ENCODE measurements around the gene HCN3. TPM values are rescaled to one million over a fixed set of nuclear protein-coding genes. Genes with fewer than 3 reads are reported as not detected.

HCN3 gene
- total RNA-seq, 1 experiment from 2014 or later: 5.9 TPM

DNA sequence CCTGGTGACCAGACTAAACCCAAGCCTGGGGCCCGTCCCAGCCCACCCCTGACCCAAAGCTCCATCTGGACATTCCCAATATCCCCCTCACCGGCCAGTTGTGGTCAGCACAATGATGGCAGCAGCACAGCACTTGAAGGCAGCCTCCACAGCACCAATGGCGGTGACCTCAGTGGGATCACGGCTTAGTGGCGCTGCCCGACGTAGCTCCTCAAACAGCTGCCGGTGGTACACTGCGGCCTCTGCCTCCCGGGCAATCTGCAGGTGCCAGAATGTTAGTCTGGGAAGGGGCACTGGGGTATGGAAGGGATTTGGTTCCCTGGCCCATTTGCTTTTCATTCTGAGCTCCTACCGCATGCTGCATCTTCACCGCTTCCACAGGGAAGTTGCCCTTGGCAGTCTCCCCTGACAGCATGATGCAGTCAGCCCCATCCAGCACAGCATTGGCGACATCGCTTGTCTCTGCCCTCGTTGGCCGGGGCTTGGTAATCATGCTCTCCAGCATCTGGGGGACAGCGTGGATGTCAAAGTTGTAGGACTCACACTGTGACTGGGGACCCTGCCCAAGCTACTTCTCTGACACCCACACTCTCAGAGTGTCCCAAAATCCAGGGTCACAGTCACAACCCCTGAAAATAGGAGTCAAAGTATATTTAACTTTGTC, 16.0 kb downstream of the HCN3 start:
- Histone ChIP-seq H3K36me3 (ENCODE audit: insufficient read depth, low read length) (no peaks in the 10 kb centered on the region; the same call in 1 of the 2 replicates), H3K79me2 (ENCODE audit: low read length) (no peaks in the 10 kb centered on the region), H3K4me1 (ENCODE audit: low read length) (peaks cover 2% of the 10 kb centered on the region; the same call in 1 of the 2 replicates), H4K20me1 (ENCODE audit: insufficient read depth, low read depth, low read length) (no peaks in the 10 kb centered on the region), H2AFZ (ENCODE audit: low read length) (no peak overlapping the region), H3K4me3 (ENCODE audit: low read length) (no peak overlapping the region), H3K9me2 (replicated peaks; ENCODE audit: insufficient read depth, low read length) (no peaks in the 10 kb centered on the region), H3K27me3 (ENCODE audit: low read length) (no peaks in the 10 kb centered on the region), H3K27ac (ENCODE audit: low read length) (no peak overlapping the region), H3K9ac (ENCODE audit: low read length) (no peak overlapping the region), H3K9me3 (ENCODE audit: low read length) (no peaks in the 10 kb centered on the region), H3K4me2 (ENCODE audit: low read depth, low read length, poor library complexity, severe bottlenecking) (no peak overlapping the region)
- no peak for DNase-seq

DNA sequence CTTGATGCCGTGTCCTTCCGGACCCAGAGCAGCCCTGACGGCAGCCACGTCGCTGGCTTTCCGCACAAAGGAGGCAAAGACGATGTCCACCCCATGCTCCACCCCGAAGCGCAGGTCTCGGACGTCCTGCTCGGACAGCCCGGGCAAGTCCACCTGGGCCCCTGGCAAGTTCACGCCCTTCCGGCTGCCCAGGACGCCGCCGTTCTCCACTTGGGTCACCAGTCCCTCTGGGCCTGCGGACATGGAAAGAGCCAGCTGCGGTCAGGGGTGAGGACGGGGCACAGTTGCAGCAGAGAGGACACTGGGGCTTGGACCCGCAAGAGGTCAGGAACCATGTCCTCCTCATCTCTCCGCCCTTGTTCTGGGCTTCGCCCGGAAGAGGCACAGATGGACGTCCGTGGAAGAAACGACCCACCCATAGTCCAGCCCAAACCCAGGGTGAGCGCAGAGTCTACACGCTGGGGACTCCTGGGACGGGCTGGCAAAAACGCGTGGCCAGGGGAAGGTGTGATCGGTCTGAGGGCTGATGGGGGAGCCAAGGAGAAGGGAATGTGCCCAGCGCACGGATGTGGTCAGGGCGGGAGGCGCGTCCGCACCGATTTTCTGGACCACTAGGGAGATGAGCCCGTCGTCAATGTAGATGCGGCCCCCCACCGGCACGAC, 17.4 kb downstream of the HCN3 start:
- H3K9ac ChIP-seq (ENCODE audit: low read length): no peak overlapping the region
- no peak overlapping the region for H3K4me3 ChIP-seq (ENCODE audit: low read length)
- H3K4me1 ChIP-seq (ENCODE audit: low read length): peaks cover 2% of the 10 kb centered on the region; the same call in 1 of the 2 replicates
- H3K27ac ChIP-seq (ENCODE audit: low read length): no peak overlapping the region
- H3K4me2 ChIP-seq (ENCODE audit: low read depth, low read length, poor library complexity, severe bottlenecking): no peak overlapping the region
- no peaks in the 10 kb centered on the region for H3K9me3 ChIP-seq (ENCODE audit: low read length)
- no peaks in the 10 kb centered on the region for H4K20me1 ChIP-seq (ENCODE audit: insufficient read depth, low read depth, low read length)
- no peaks in the 10 kb centered on the region for H3K27me3 ChIP-seq (ENCODE audit: low read length)
- H3K79me2 ChIP-seq (ENCODE audit: low read length): no peaks in the 10 kb centered on the region
- no peaks in the 10 kb centered on the region for H3K9me2 ChIP-seq (replicated peaks; ENCODE audit: insufficient read depth, low read length)
- H3K36me3 ChIP-seq (ENCODE audit: insufficient read depth, low read length): no peaks in the 10 kb centered on the region
- H2AFZ ChIP-seq (ENCODE audit: low read length): no peak overlapping the region
- no peak for DNase-seq

DNA sequence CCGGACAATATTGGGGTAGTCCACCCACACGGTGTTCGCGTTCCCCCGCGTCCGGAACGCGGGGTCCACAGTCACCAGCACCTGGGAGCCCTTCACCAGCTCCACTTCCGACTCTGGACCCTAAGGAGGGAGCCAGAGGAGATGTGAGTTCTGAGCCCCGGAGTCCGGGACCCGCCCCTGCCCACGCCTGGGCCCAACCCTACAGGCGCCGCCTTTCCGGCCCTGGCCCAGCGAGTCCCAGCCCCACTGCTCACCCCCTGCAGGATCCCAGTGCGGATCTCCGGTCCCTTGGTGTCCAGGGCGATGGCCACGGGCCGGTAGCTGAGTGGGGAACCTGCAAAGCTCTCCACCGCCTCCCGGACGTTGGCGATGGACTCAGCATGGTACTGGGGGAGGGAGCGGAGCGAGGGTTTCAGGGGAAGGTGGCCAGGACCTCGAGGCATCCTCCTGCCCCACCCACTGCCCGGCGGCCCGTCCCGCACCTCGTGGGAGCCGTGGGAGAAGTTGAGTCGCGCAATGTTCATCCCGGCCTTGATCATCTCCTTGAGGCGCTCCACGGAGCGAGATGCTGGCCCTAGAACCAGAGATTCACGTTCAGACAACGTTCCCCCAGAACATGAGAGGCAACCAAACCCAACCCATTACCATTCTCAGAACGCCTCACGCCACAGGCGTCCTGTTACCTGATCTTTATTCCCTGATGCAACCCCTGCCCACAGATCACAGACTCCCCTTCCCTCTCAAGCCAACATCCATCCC, 18.1 kb downstream of the HCN3 start:
- Histone ChIP-seq H3K79me2 (ENCODE audit: low read length) (no peaks in the 10 kb centered on the region), H3K4me3 (ENCODE audit: low read length) (no peak overlapping the region), H3K27ac (ENCODE audit: low read length) (no peak overlapping the region), H3K27me3 (ENCODE audit: low read length) (no peaks in the 10 kb centered on the region), H3K36me3 (ENCODE audit: insufficient read depth, low read length) (no peaks in the 10 kb centered on the region), H3K9me2 (replicated peaks; ENCODE audit: insufficient read depth, low read length) (no peaks in the 10 kb centered on the region), H3K9ac (ENCODE audit: low read length) (no peak overlapping the region), H2AFZ (ENCODE audit: low read length) (no peak overlapping the region), H3K4me1 (ENCODE audit: low read length) (peaks cover 2% of the 10 kb centered on the region; the same call in 1 of the 2 replicates), H3K9me3 (ENCODE audit: low read length) (no peaks in the 10 kb centered on the region), H4K20me1 (ENCODE audit: insufficient read depth, low read depth, low read length) (no peaks in the 10 kb centered on the region), H3K4me2 (ENCODE audit: low read depth, low read length, poor library complexity, severe bottlenecking) (no peak overlapping the region)
- DNase-seq: no peak

DNA sequence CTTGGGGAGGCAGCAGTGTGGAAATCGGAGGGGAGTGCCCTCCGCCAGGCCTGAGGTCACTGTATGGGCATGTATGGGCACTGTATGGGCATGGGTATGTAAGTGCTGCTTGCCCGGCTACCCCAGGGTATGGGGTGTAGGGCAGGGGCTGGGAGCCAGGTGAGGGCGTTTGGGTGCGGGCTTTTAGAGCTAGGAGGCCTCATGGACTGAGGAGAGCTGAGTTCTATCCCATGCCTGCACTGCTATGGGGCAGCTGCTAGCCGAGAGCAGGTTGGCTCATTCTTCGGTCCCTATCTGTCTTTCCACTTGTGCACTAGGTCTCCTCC, 18.6 kb downstream of the HCN3 start:
- Histone ChIP-seq H3K9me3 (ENCODE audit: low read length) (no peaks in the 10 kb centered on the region), H3K4me1 (ENCODE audit: low read length) (peaks cover 2% of the 10 kb centered on the region; the same call in 1 of the 2 replicates), H3K9me2 (replicated peaks; ENCODE audit: insufficient read depth, low read length) (no peaks in the 10 kb centered on the region), H3K4me2 (ENCODE audit: low read depth, low read length, poor library complexity, severe bottlenecking) (no peak overlapping the region), H3K36me3 (ENCODE audit: insufficient read depth, low read length) (no peaks in the 10 kb centered on the region), H3K4me3 (ENCODE audit: low read length) (no peak overlapping the region), H3K79me2 (ENCODE audit: low read length) (no peaks in the 10 kb centered on the region), H4K20me1 (ENCODE audit: insufficient read depth, low read depth, low read length) (no peaks in the 10 kb centered on the region), H3K9ac (ENCODE audit: low read length) (no peak overlapping the region), H3K27me3 (ENCODE audit: low read length) (no peaks in the 10 kb centered on the region), H3K27ac (ENCODE audit: low read length) (no peak overlapping the region), H2AFZ (ENCODE audit: low read length) (no peak overlapping the region)
- DNase-seq: no peak

DNA sequence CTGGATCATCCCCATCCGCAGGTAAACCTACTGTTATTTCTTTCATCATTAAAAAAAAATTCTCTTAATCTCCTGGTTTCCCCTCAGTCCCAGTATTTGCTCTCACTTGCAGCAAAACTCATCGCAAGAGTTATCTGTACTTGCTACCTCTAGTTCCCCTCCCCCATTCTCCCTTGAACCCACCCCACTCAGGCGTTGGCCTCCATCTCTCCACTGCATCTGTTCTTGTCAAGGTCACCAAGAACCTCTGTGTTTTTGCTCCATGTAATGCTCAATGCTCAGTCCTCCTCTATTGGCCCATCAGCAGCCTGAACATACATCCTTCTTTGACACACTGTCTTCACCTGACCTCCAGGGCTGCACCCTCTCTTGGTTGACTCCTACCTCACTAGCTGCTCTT, 19.4 kb downstream of the HCN3 start:
- no peak overlapping the region for H3K27ac ChIP-seq (ENCODE audit: low read length)
- DNase-seq: no peak
- H4K20me1 ChIP-seq (ENCODE audit: insufficient read depth, low read depth, low read length): no peaks in the 10 kb centered on the region
- H3K9ac ChIP-seq (ENCODE audit: low read length): no peak overlapping the region
- no peak overlapping the region for H2AFZ ChIP-seq (ENCODE audit: low read length)
- no peak overlapping the region for H3K4me2 ChIP-seq (ENCODE audit: low read depth, low read length, poor library complexity, severe bottlenecking)
- no peak overlapping the region for H3K4me3 ChIP-seq (ENCODE audit: low read length)
- H3K79me2 ChIP-seq (ENCODE audit: low read length): no peaks in the 10 kb centered on the region
- H3K27me3 ChIP-seq (ENCODE audit: low read length): no peaks in the 10 kb centered on the region
- H3K9me2 ChIP-seq (replicated peaks; ENCODE audit: insufficient read depth, low read length): no peaks in the 10 kb centered on the region
- H3K4me1 ChIP-seq (ENCODE audit: low read length): peaks cover 2% of the 10 kb centered on the region; the same call in 1 of the 2 replicates
- no peaks in the 10 kb centered on the region for H3K36me3 ChIP-seq (ENCODE audit: insufficient read depth, low read length)
- H3K9me3 ChIP-seq (ENCODE audit: low read length): no peaks in the 10 kb centered on the region

DNA sequence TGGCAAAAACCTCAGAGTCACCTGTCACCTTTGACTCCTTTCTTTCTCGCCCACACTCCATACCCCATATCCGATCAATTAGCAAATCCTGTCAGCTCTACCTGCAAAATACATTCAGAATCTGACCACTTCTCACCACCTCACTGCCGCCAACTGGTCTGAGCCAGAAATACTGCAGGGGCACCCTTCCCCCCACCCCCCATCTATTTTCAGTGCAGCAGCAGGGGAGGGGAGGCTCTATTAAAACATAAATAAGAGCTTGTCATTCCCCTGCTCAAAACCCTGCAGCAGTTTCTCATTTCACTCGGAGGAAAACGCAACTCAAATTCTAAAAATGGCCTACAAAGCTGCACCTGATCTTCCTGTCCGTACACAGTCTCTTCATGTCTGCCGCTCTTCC, 20.1 kb downstream of the HCN3 start:
- no peaks in the 10 kb centered on the region for H3K9me2 ChIP-seq (replicated peaks; ENCODE audit: insufficient read depth, low read length)
- H3K4me3 ChIP-seq (ENCODE audit: low read length): no peak overlapping the region
- no peak overlapping the region for H3K27ac ChIP-seq (ENCODE audit: low read length)
- H3K9me3 ChIP-seq (ENCODE audit: low read length): no peaks in the 10 kb centered on the region
- H4K20me1 ChIP-seq (ENCODE audit: insufficient read depth, low read depth, low read length): no peaks in the 10 kb centered on the region
- no peak overlapping the region for H2AFZ ChIP-seq (ENCODE audit: low read length)
- no peaks in the 10 kb centered on the region for H3K27me3 ChIP-seq (ENCODE audit: low read length)
- H3K79me2 ChIP-seq (ENCODE audit: low read length): no peaks in the 10 kb centered on the region
- H3K9ac ChIP-seq (ENCODE audit: low read length): no peak overlapping the region
- no peak for DNase-seq
- H3K4me2 ChIP-seq (ENCODE audit: low read depth, low read length, poor library complexity, severe bottlenecking): no peak overlapping the region
- H3K4me1 ChIP-seq (ENCODE audit: low read length): peaks cover 2% of the 10 kb centered on the region; the same call in 1 of the 2 replicates
- no peaks in the 10 kb centered on the region for H3K36me3 ChIP-seq (ENCODE audit: insufficient read depth, low read length)

DNA sequence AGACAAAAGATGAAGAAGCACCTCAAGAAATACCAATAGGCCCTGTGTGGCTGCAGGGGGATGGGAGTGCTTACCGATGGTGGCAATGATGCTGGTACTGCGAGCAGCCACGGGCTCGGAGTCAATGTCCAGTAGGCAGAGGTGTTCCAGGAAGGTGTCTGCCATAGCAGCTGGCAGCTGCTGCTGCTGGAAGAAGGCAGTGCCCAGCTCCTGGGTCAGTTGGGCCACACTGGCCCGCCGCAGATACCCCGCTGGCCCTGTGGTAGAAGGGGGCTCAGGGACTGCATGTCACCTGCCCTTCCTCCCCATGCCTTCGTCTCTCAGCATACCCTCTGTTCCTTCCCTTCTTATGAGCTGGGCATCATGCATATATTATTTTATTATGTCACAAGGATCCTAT, 22.8 kb downstream of the HCN3 start:
- H3K79me2 ChIP-seq (ENCODE audit: low read length): no peaks in the 10 kb centered on the region
- no peaks in the 10 kb centered on the region for H3K27me3 ChIP-seq (ENCODE audit: low read length)
- no peak overlapping the region for H3K4me3 ChIP-seq (ENCODE audit: low read length)
- H3K27ac ChIP-seq (ENCODE audit: low read length): no peak overlapping the region
- H4K20me1 ChIP-seq (ENCODE audit: insufficient read depth, low read depth, low read length): no peaks in the 10 kb centered on the region
- no peak overlapping the region for H3K4me2 ChIP-seq (ENCODE audit: low read depth, low read length, poor library complexity, severe bottlenecking)
- DNase-seq: no peak
- H3K9ac ChIP-seq (ENCODE audit: low read length): no peak overlapping the region
- no peaks in the 10 kb centered on the region for H3K9me3 ChIP-seq (ENCODE audit: low read length)
- H3K36me3 ChIP-seq (ENCODE audit: insufficient read depth, low read length): no peaks in the 10 kb centered on the region
- no peak overlapping the region for H2AFZ ChIP-seq (ENCODE audit: low read length)
- no peaks in the 10 kb centered on the region for H3K9me2 ChIP-seq (replicated peaks; ENCODE audit: insufficient read depth, low read length)
- peaks cover 2% of the 10 kb centered on the region; the same call in 1 of the 2 replicates for H3K4me1 ChIP-seq (ENCODE audit: low read length)

DNA sequence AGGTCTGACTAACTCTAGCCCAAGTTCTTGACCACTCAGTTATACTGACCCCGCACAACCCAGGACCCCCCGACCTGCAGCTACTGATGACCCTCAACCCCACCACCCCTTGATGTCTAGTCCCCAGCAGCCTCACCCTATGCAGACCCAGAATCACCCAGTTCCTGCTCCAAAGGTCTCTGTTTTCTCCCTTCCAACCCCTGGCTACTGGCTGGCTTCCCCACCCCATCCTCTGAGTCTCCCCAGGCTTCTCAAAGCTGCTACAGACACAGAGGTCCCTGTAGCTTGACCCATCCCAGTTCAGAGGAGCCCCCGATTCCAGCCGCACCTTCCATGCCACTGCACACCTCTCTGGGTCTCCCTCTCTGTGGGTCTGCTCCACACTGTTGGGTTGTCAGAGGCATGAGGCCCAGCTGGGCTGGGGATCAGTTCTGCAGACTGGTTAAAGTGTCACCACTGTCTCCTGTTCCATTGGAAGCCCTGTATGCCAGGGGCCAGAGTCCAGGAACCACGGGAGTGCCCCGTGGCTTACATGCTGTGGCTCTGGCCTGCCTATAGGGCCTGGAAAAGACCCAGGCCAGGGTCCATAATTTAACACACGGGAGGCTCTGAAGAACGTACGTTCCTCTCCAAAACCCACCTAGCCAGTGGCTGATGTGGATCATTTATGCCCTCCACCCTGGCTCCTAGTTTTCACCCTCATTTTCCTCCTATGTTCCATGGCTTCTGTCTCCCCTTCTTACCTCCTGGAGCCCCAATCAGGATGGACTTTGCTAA, 23.5 kb downstream of the HCN3 start:
- Histone ChIP-seq H3K79me2 (ENCODE audit: low read length) (no peaks in the 10 kb centered on the region), H3K27ac (ENCODE audit: low read length) (no peak overlapping the region), H3K9me2 (replicated peaks; ENCODE audit: insufficient read depth, low read length) (no peaks in the 10 kb centered on the region), H3K36me3 (ENCODE audit: insufficient read depth, low read length) (no peaks in the 10 kb centered on the region), H2AFZ (ENCODE audit: low read length) (no peak overlapping the region), H3K4me2 (ENCODE audit: low read depth, low read length, poor library complexity, severe bottlenecking) (no peak overlapping the region), H3K4me3 (ENCODE audit: low read length) (no peak overlapping the region), H3K27me3 (ENCODE audit: low read length) (no peaks in the 10 kb centered on the region), H3K9ac (ENCODE audit: low read length) (no peak overlapping the region), H4K20me1 (ENCODE audit: insufficient read depth, low read depth, low read length) (no peaks in the 10 kb centered on the region), H3K9me3 (ENCODE audit: low read length) (no peaks in the 10 kb centered on the region), H3K4me1 (ENCODE audit: low read length) (peaks cover 2% of the 10 kb centered on the region; the same call in 1 of the 2 replicates)
- no peak for DNase-seq
